Glutamatergic neuron (in vitro differentiated cells): ENCODE results near the gene MED9. TPM values are rescaled to one million over a fixed set of nuclear protein-coding genes. Genes with fewer than 3 reads are reported as not detected.
A peak's percentile ranks its signal among the peaks of the same experiment; 100 is the strongest.

Source experiments
- DNase-seq: peaks from one replicate; pipeline ENCODE4 v3.0.0; 2022
- H3K27ac Mint-ChIP-seq: one replicate; pipeline ENCODE4 v1.8.0; 2020; ENCODE audit warnings: mild to moderate bottlenecking, mixed read lengths, inconsistent platforms; ENCODE audit not compliant: unreplicated experiment
- H3K27me3 Mint-ChIP-seq: one replicate; pipeline ENCODE4 v1.8.0; 2020; ENCODE audit warnings: mild to moderate bottlenecking, moderate library complexity, mixed read lengths, inconsistent platforms; ENCODE audit not compliant: unreplicated experiment
- H3K36me3 Mint-ChIP-seq: one replicate; pipeline ENCODE4 v1.8.0; 2020; ENCODE audit warnings: mild to moderate bottlenecking, mixed read lengths, inconsistent platforms; ENCODE audit not compliant: unreplicated experiment
- H3K4me1 Mint-ChIP-seq: one replicate; pipeline ENCODE4 v1.8.0; 2020; ENCODE audit warnings: mild to moderate bottlenecking, low read depth, mixed read lengths, inconsistent platforms; ENCODE audit not compliant: unreplicated experiment
- H3K4me3 Mint-ChIP-seq: one replicate; pipeline ENCODE4 v1.8.0; 2020; ENCODE audit warnings: mild to moderate bottlenecking, mixed read lengths, inconsistent platforms; ENCODE audit not compliant: unreplicated experiment
- H3K9me3 Mint-ChIP-seq: one replicate; pipeline ENCODE4 v1.8.0; 2020; ENCODE audit warnings: mild to moderate bottlenecking, moderate library complexity, mixed read lengths, inconsistent platforms; ENCODE audit not compliant: unreplicated experiment
- total RNA-seq: library from RNA; stranded (reverse); fragmentation: NEBNext Ultra II Directional; extraction: Animal tissue kit (Norgen Biotek cat#: 25700); gene quantifications from one replicate; pipeline ENCODE4 v1.2.1, GENCODE V29; 2021; ENCODE audit not compliant: unreplicated experiment
- TF ChIP-seq, protein P1 (sequence below): fragments of 200-600 bp; sonication (generic); IDR thresholded peaks from one replicate; pipeline ENCODE4 v1.5.0; 2021; ENCODE audit not compliant: partially characterized antibody, unreplicated experiment

The MED9 gene
- total RNA-seq, 1 donor from 2014 or later, result 23.2 TPM

DNA sequence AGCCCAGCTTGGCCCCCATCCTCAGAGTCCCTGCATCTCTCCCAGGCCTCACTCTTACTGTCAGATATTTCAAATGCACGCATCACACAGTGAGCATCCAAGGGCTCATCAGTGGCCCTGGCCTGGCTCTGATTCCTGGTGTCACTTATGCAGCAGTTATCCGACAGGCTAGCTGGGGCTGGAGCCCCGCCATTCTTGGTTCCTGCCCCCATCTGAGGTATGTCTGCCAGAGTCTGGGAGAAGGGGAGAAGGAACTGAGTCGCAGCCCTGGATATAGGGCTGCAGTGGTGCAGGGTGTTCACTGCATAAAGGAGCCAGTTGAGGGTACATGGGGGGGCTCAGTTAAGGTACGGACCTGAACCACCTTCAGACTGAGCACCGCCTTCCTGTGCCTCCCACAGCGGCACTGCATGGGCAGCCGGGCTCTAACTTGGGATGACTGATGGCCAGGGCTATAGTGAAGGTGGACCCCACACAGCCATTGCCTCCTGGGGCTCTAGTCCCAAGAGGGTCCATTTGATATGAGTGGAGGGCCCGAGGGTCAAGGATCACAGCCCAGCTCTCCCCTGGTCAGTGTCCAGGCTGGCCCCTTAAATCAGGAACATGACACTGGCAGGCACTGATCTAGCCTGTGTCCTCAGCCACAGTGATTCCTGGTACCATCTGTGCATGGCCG is 21.2 kb downstream of the MED9 start:
- H3K9me3 Mint-ChIP-seq, result peaks cover 19% of the 10 kb centered on the region
- H3K27me3 Mint-ChIP-seq, result peaks cover 24% of the 10 kb centered on the region

DNA sequence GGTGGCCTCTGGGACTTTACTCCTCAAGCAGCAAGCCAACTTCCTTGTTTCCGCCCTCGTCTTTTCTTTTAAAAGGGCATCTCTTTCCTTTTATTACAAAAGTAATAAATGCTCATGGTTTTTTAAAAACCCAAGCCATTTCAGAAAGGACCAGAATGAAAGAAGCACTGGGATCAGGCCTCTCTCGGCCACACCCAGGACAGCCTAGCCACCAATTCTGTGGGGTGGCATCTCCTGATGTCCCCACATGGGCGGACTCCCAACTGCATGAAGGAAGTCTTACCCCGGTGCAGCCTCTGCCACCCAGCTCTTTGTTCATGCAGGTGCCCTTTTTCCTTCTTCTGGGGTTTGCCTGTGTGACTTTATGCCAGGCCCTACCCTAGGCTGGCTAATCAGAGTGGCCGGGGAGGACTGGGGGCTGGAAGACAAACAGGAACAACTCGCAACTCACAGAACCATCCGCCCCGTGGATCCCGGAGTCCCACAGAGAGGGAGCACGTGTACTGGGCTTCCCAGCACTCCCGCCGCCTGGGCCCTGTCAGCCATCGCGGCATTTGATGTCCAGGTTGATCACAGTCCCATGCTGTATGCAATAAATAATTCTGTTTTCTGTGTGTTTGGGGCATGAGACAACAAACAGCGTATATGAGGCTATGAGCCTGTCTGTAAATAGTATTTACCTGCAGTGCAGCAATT is 22.0 kb downstream of the MED9 start:
- TF ChIP-seq, protein P1, sequence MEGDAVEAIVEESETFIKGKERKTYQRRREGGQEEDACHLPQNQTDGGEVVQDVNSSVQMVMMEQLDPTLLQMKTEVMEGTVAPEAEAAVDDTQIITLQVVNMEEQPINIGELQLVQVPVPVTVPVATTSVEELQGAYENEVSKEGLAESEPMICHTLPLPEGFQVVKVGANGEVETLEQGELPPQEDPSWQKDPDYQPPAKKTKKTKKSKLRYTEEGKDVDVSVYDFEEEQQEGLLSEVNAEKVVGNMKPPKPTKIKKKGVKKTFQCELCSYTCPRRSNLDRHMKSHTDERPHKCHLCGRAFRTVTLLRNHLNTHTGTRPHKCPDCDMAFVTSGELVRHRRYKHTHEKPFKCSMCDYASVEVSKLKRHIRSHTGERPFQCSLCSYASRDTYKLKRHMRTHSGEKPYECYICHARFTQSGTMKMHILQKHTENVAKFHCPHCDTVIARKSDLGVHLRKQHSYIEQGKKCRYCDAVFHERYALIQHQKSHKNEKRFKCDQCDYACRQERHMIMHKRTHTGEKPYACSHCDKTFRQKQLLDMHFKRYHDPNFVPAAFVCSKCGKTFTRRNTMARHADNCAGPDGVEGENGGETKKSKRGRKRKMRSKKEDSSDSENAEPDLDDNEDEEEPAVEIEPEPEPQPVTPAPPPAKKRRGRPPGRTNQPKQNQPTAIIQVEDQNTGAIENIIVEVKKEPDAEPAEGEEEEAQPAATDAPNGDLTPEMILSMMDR, result no peak
- H3K27ac Mint-ChIP-seq, result peak overlapping the region; percentile 66
- peaks cover 13% of the 10 kb centered on the region for H3K4me1 Mint-ChIP-seq
- peaks cover 4% of the 10 kb centered on the region for H3K36me3 Mint-ChIP-seq
- H3K9me3 Mint-ChIP-seq, result peaks cover 14% of the 10 kb centered on the region
- peaks cover 20% of the 10 kb centered on the region for H3K27me3 Mint-ChIP-seq
- no peak for DNase-seq
- H3K4me3 Mint-ChIP-seq, result no peak overlapping the region

More for the DNA sequence above, 21.2 kb downstream of the MED9 start:
- Mint-ChIP-seq H3K36me3 (peaks cover 4% of the 10 kb centered on the region), H3K27ac (peak overlapping the region; percentile 66), H3K4me3 (no peak overlapping the region), H3K4me1 (peaks cover 17% of the 10 kb centered on the region)
- TF ChIP-seq, protein P1, result no peak
- DNase-seq, result no peak

DNA sequence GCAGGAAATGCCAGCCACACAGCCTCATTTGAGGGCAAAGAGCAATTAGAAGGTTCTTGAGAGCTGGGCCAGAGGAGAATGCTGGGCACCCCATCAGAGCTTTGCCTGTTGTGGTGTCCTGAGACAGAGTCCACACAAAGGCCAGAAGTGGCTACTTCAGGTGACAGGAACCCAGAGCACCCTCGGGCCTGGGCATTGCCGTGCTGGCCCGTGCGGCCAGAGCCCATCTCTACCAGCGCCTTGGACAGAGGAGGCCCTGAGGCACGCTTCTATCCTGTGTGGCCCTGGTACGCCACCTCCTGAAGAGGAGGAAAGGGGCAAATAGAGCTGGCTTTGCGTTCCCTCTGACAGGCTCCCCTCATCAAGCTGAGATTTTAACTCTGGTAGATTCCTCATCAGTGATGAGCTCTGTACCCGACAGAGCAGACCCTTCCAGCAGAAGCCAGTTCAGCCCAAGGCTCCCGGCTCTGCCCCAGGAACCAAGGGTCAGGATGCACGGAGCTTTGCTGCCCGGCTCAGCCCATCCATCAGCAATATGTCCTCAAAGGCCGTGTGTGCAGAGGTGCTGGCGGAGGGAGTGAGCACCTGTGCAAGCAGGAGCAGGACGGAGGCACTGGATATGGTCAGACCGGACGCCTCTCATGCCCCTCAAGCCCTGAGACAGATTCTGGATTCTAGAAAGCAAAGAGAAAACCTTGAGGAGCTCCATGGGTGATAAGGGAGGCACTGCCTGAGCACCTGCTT is 22.8 kb downstream of the MED9 start:
- Mint-ChIP-seq H3K4me3 (no peak overlapping the region), H3K27me3 (peaks cover 16% of the 10 kb centered on the region), H3K36me3 (peaks cover 4% of the 10 kb centered on the region), H3K4me1 (peaks cover 12% of the 10 kb centered on the region), H3K27ac (no peak overlapping the region), H3K9me3 (peaks cover 12% of the 10 kb centered on the region)
- no peak for DNase-seq
- TF ChIP-seq, protein P1, result no peak

DNA sequence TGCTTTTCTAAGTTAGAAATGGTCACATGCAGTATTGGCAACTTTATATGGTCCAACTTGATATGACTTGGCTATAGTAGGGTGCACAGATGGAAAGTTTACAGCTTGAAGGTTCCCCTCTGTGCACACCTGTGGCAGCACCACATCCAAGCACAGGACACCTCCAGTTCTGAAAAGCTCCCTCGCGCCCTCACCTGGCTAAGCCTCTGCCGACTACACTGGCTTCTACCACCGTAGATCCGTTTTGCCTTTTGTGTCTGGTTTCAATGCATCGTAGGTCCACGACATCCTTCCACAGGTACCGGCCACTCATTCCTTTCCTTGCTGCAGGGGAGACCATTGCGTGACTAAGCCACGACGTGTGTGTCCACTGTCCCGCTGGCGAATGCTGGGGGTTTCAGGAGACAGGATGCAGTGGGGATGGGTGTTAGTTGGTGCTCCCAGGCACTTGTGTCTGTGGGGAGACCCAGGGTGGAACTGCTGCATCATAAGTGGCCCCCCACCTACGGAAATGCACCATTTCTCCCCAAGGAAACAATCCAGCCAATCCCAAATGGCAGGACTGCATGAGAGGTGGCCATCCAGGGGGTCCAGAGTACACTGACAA is 24.3 kb downstream of the MED9 start:
- no peak overlapping the region for H3K4me3 Mint-ChIP-seq
- H3K27ac Mint-ChIP-seq, result no peak overlapping the region
- TF ChIP-seq, protein P1, result no peak
- no peak for DNase-seq
- peaks cover 7% of the 10 kb centered on the region for H3K27me3 Mint-ChIP-seq
- peaks cover 12% of the 10 kb centered on the region for H3K4me1 Mint-ChIP-seq
- H3K36me3 Mint-ChIP-seq, result no peaks in the 10 kb centered on the region
- H3K9me3 Mint-ChIP-seq, result peaks cover 6% of the 10 kb centered on the region
